SK-N-MC (cell line): ENCODE data around the gene NUDT4B.
"Not testable (repeated sequence)": the region's sequence is repeated elsewhere in the genome, so short reads cannot be mapped to it uniquely, and the experiment has no call there.

Experiments used
- EZH2 ChIP-seq: fragments of 200-600 bp; sonication (generic); IDR thresholded peaks from one replicate; pipeline ENCODE4 v1.6.1; 2017; ENCODE audit warnings: antibody characterized with exemption
- FOXP2 ChIP-seq: optimal IDR thresholded peaks from 2 replicates; pipeline ENCODE3; 2011; ENCODE audit warnings: mild to moderate bottlenecking, moderate library complexity; ENCODE audit not compliant: insufficient read depth; ENCODE audit errors: extremely low read length, control extremely low read depth
- POLR2AphosphoS5 ChIP-seq: IDR thresholded peaks from 2 replicates; pipeline ENCODE4 v1.6.1; 2012; ENCODE audit warnings: mild to moderate bottlenecking, low read depth, low read length, borderline replicate concordance

DNA sequence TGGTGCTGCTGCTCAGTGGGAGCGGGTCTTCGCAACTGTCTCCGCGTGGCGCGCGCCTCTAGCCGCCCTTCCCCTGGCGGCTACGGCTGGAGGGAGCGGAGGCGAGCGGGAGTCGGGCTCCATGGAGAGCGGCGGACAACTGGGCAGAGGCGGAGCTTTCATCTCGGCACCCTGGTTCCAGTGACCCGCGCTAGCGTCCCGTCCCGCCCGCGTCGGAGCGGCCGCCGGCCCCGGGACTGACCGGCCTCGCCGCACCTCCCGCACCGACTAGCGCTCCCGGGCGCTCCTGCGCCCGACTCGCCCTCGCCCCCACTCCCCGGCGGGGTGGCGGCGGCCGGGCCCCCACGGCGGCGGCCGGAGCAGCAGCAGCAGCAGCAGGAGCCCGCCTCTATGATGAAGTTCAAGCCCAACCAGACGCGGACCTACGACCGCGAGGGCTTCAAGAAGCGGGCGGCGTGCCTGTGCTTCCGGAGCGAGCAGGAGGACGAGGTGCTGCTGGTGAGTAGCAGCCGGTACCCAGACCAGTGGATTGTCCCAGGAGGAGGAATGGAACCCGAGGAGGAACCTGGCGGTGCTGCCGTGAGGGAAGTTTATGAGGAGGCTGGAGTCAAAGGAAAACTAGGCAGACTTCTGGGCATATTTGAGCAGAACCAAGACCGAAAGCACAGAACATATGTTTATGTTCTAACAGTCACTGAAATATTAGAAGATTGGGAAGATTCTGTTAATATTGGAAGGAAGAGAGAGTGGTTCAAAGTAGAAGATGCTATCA is at the start of gene NUDT4B:
- TF ChIP-seq POLR2AphosphoS5, FOXP2, EZH2: not testable (repeated sequence)
